ENCODE measurements around the gene FAM32A. TPM values are rescaled to one million over a fixed set of nuclear protein-coding genes. Genes with fewer than 3 reads are reported as not detected.

Gene FAM32A
- total and polyA plus RNA-seq, 10 of the 15 experiments (the other 5 are each of a cell fraction or from before 2014, with no cell fraction given), result 33.3 to 116 (median 71.9) TPM

GRCh38 chr19:16139752-16140151 is 45.5 kb upstream of the FAM32A start (continued):
- TF ChIP-seq, protein P1, sequence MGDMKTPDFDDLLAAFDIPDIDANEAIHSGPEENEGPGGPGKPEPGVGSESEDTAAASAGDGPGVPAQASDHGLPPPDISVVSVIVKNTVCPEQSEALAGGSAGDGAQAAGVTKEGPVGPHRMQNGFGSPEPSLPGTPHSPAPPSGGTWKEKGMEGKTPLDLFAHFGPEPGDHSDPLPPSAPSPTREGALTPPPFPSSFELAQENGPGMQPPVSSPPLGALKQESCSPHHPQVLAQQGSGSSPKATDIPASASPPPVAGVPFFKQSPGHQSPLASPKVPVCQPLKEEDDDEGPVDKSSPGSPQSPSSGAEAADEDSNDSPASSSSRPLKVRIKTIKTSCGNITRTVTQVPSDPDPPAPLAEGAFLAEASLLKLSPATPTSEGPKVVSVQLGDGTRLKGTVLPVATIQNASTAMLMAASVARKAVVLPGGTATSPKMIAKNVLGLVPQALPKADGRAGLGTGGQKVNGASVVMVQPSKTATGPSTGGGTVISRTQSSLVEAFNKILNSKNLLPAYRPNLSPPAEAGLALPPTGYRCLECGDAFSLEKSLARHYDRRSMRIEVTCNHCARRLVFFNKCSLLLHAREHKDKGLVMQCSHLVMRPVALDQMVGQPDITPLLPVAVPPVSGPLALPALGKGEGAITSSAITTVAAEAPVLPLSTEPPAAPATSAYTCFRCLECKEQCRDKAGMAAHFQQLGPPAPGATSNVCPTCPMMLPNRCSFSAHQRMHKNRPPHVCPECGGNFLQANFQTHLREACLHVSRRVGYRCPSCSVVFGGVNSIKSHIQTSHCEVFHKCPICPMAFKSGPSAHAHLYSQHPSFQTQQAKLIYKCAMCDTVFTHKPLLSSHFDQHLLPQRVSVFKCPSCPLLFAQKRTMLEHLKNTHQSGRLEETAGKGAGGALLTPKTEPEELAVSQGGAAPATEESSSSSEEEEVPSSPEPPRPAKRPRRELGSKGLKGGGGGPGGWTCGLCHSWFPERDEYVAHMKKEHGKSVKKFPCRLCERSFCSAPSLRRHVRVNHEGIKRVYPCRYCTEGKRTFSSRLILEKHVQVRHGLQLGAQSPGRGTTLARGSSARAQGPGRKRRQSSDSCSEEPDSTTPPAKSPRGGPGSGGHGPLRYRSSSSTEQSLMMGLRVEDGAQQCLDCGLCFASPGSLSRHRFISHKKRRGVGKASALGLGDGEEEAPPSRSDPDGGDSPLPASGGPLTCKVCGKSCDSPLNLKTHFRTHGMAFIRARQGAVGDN (IDR thresholded peaks at IDR 0.05), result peak; percentile 49; the same call in 1 of the 2 replicates
- TF ChIP-seq CEBPB (IDR thresholded peaks at IDR 0.05; ENCODE audit: borderline replicate concordance in 1 of 2, low read depth in 2 of 2, low read length in 2 of 2) (peak in 1 of 2 experiments; percentile 67; a peak in 2 of 4 replicates), ESRRA (IDR thresholded peaks at IDR 0.05; ENCODE audit: low read length) (no peak), BACH1 (IDR thresholded peaks at IDR 0.05; ENCODE audit: borderline replicate concordance) (no peak), HCFC1 (IDR thresholded peaks at IDR 0.05; ENCODE audit: low read length) (no peak), SMAD1 (IDR thresholded peaks at IDR 0.05; ENCODE audit: low read depth, partially characterized antibody) (no peak), SREBF1 (IDR thresholded peaks at IDR 0.05; ENCODE audit: low read length) (no peak), IKZF2 (IDR thresholded peaks at IDR 0.05) (peak; percentile 86), SRF (IDR thresholded peaks at IDR 0.05; ENCODE audit: low read depth in 2 of 2, low read length in 2 of 2) (no peak), EP300 (IDR thresholded peaks at IDR 0.05; ENCODE audit: borderline replicate concordance in 1 of 2, control insufficient read depth in 1 of 2, low read depth in 2 of 2, low read length in 2 of 2) (peak; percentile 86 to 96), TCF12 (IDR thresholded peaks at IDR 0.05; ENCODE audit: low read depth, low read length) (0 out of 2 replicates have a peak, but pooled peaks have one; percentile 33), PAX8 (IDR thresholded peaks at IDR 0.05) (no peak), ZNF24 (IDR thresholded peaks at IDR 0.05) (no peak), ZNF622 (IDR thresholded peaks at IDR 0.05) (no peak), CEBPZ (IDR thresholded peaks at IDR 0.05; ENCODE audit: low read depth, low read length) (no peak), MYC (IDR thresholded peaks at IDR 0.05; ENCODE audit: insufficient read depth, insufficient read length, insufficient replicate concordance, low read length, severe bottlenecking) (no peak), CBX3 (IDR thresholded peaks at IDR 0.05; ENCODE audit: borderline replicate concordance, low read depth) (no peak), FOXM1 (IDR thresholded peaks at IDR 0.05; ENCODE audit: low read depth, low read length) (peak; percentile 80; the same call in 1 of the 2 replicates)
- TF ChIP-seq, protein P2, sequence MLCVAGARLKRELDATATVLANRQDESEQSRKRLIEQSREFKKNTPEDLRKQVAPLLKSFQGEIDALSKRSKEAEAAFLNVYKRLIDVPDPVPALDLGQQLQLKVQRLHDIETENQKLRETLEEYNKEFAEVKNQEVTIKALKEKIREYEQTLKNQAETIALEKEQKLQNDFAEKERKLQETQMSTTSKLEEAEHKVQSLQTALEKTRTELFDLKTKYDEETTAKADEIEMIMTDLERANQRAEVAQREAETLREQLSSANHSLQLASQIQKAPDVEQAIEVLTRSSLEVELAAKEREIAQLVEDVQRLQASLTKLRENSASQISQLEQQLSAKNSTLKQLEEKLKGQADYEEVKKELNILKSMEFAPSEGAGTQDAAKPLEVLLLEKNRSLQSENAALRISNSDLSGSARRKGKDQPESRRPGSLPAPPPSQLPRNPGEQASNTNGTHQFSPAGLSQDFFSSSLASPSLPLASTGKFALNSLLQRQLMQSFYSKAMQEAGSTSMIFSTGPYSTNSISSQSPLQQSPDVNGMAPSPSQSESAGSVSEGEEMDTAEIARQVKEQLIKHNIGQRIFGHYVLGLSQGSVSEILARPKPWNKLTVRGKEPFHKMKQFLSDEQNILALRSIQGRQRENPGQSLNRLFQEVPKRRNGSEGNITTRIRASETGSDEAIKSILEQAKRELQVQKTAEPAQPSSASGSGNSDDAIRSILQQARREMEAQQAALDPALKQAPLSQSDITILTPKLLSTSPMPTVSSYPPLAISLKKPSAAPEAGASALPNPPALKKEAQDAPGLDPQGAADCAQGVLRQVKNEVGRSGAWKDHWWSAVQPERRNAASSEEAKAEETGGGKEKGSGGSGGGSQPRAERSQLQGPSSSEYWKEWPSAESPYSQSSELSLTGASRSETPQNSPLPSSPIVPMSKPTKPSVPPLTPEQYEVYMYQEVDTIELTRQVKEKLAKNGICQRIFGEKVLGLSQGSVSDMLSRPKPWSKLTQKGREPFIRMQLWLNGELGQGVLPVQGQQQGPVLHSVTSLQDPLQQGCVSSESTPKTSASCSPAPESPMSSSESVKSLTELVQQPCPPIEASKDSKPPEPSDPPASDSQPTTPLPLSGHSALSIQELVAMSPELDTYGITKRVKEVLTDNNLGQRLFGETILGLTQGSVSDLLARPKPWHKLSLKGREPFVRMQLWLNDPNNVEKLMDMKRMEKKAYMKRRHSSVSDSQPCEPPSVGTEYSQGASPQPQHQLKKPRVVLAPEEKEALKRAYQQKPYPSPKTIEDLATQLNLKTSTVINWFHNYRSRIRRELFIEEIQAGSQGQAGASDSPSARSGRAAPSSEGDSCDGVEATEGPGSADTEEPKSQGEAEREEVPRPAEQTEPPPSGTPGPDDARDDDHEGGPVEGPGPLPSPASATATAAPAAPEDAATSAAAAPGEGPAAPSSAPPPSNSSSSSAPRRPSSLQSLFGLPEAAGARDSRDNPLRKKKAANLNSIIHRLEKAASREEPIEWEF (IDR thresholded peaks at IDR 0.05; ENCODE audit: insufficient replicate concordance, low read depth, low read length), result no peak
